Neural cell (in vitro differentiated cells): ENCODE measurements around the gene DIS3L2. TPM values are rescaled to one million over a fixed set of nuclear protein-coding genes. Genes with fewer than 3 reads are reported as not detected.

Experiments used
- H2AFZ ChIP-seq: fragments of 200-600, 300-800 bp; sonication (generic), shearing (Covaris generic); 2 replicates; pipeline ENCODE4 v1.6.0; 2014; ENCODE audit warnings: low read depth, mild to moderate bottlenecking, antibody characterized with exemption, low read length, moderate library complexity
- H3F3A ChIP-seq: fragments of 200-600 bp; shearing (Covaris generic); 2 replicates; pipeline ENCODE4 v1.6.1; 2016; ENCODE audit warnings: mild to moderate bottlenecking, moderate library complexity, mixed read lengths, antibody characterized with exemption, low read length; ENCODE audit not compliant: insufficient read depth, poor library complexity, severe bottlenecking
- H3K27ac ChIP-seq: fragments of 200-600, 300-800 bp; sonication (generic), shearing (Covaris generic); 2 replicates; pipeline ENCODE4 v1.5.1; 2014; ENCODE audit warnings: mild to moderate bottlenecking, low read length, moderate library complexity
- H3K27me3 ChIP-seq: fragments of 300-800, 200-600 bp; sonication (generic), shearing (Covaris generic); 2 replicates; pipeline ENCODE4 v1.6.0; 2014; ENCODE audit warnings: mild to moderate bottlenecking, low read depth, low read length, moderate library complexity; ENCODE audit not compliant: insufficient read depth
- H3K36me3 ChIP-seq: fragments of 300-800, 200-600 bp; sonication (generic), shearing (Covaris generic); 2 replicates; pipeline ENCODE4 v1.5.1; 2014; ENCODE audit warnings: mild to moderate bottlenecking, antibody characterized with exemption, low read length, moderate library complexity; ENCODE audit not compliant: insufficient read depth
- H3K4me2 ChIP-seq: fragments of 300-800, 200-600 bp; sonication (generic), shearing (Covaris generic); 2 replicates; pipeline ENCODE4 v1.6.0; 2014; ENCODE audit warnings: mild to moderate bottlenecking, low read length
- H3K4me3 ChIP-seq: fragments of 300-800, 200-600 bp; sonication (generic), shearing (Covaris generic); 2 replicates; pipeline ENCODE4 v1.5.1; 2014; ENCODE audit warnings: mild to moderate bottlenecking, low read length, moderate library complexity
- H3K79me2 ChIP-seq: fragments of 200-600 bp; shearing (Covaris generic); replicated peaks from 2 replicates; pipeline ENCODE4 v1.6.0; 2014; ENCODE audit warnings: mild to moderate bottlenecking, low read length, moderate library complexity; ENCODE audit not compliant: insufficient read depth
- H3K9ac ChIP-seq: fragments of 300-800, 200-600 bp; sonication (generic), shearing (Covaris generic); 2 replicates; pipeline ENCODE4 v1.6.1; 2016; ENCODE audit warnings: mild to moderate bottlenecking, low read length, mixed read lengths
- H3K9me2 ChIP-seq: fragments of 200-600 bp; shearing (Covaris generic); 2 replicates; pipeline ENCODE4 v1.6.1; 2016; ENCODE audit warnings: mild to moderate bottlenecking, low read length, mixed read lengths; ENCODE audit not compliant: insufficient read depth
- H3K9me3 ChIP-seq: fragments of 200-600, 300-800 bp; sonication (generic), shearing (Covaris generic); 2 replicates; pipeline ENCODE4 v1.6.1; 2016; ENCODE audit warnings: mild to moderate bottlenecking, mixed run types, low read length, moderate library complexity, mixed read lengths
- H4K20me1 ChIP-seq: fragments of 200-600 bp; shearing (Covaris generic); 2 replicates; pipeline ENCODE4 v1.6.1; 2016; ENCODE audit warnings: mild to moderate bottlenecking, mixed run types; ENCODE audit not compliant: insufficient read depth
- EP300 ChIP-seq: fragments of 450-650 bp; conservative IDR thresholded peaks from 2 replicates; pipeline ENCODE4 v1.6.1; 2014; ENCODE audit warnings: antibody characterized with exemption, mild to moderate bottlenecking, moderate library complexity; ENCODE audit not compliant: poor library complexity, severe bottlenecking
- EZH2 ChIP-seq: fragments of 200-600, 300-800 bp; shearing (Covaris generic), sonication (generic); IDR thresholded peaks from 2 replicates; pipeline ENCODE4 v1.6.1; 2014; ENCODE audit warnings: antibody characterized with exemption, low read length, borderline replicate concordance, mild to moderate bottlenecking; ENCODE audit not compliant: insufficient read depth, poor library complexity, severe bottlenecking
- MXI1 ChIP-seq: fragments of 450-650 bp; conservative IDR thresholded peaks from 2 replicates; pipeline ENCODE4 v1.6.1; 2014; ENCODE audit warnings: antibody characterized with exemption, mild to moderate bottlenecking; ENCODE audit not compliant: poor library complexity, severe bottlenecking
- POLR2AphosphoS5 ChIP-seq: IDR thresholded peaks from 2 replicates; pipeline ENCODE4 v1.6.1; 2012
- RAD21 ChIP-seq: fragments of 450-650 bp; conservative IDR thresholded peaks from 2 replicates; pipeline ENCODE4 v1.6.1; 2014; ENCODE audit warnings: antibody characterized with exemption, mild to moderate bottlenecking, moderate library complexity
- SMC3 ChIP-seq: fragments of 450-650 bp; conservative IDR thresholded peaks from 2 replicates; pipeline ENCODE4 v1.6.1; 2014; ENCODE audit warnings: antibody characterized with exemption, mild to moderate bottlenecking, moderate library complexity; ENCODE audit not compliant: poor library complexity
- TAF1 ChIP-seq: IDR thresholded peaks from 2 replicates; pipeline ENCODE4 v1.6.1; 2012; ENCODE audit warnings: low read depth
- polyA plus RNA-seq: library from polyadenylated mRNA; depleted of rRNA; stranded (reverse); fragments of >200 nt; gene quantifications from 2 replicates; pipeline ENCODE4 v1.2.3, GENCODE V29; 2014
- TF ChIP-seq, protein P1 (sequence below): IDR thresholded peaks from 2 replicates; pipeline ENCODE4 v1.6.1; 2012; ENCODE audit warnings: borderline replicate concordance
- TF ChIP-seq, protein P2 (sequence below): fragments of 450-650 bp; IDR thresholded peaks from 2 replicates; pipeline ENCODE4 v1.5.1; 2014; ENCODE audit warnings: antibody characterized with exemption, mild to moderate bottlenecking, moderate library complexity; ENCODE audit not compliant: poor library complexity, severe bottlenecking

DIS3L2 gene
- polyA plus RNA-seq, 1 donor from 2014 or later = 20.0 TPM

DNA sequence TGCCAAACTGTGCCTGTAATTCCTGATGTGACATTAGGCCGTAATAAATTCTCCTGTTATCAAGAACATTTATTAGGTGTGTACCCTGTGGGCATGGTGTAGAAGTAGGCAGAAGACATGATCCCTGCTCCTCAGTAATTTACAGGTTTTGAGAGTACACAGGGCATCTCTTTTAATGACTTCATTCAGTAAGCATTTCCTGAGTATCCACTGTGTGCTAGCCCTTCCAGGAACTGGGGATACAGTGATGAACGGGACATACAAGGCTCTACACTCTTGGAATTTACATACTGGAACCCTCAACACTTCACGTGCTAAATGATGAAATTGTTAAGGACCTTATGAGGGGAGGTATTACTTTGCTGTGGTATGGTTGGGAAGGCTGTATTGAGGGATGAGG, 30.2 kb downstream of the DIS3L2 start:
- no peaks in the 10 kb centered on the region for H3K9me2 ChIP-seq
- H2AFZ ChIP-seq = no peak overlapping the region
- no peaks in the 10 kb centered on the region for H4K20me1 ChIP-seq
- no peaks in the 10 kb centered on the region for H3K27me3 ChIP-seq
- H3K36me3 ChIP-seq = no peaks in the 10 kb centered on the region
- no peaks in the 10 kb centered on the region for H3K9me3 ChIP-seq
- H3K79me2 ChIP-seq = no peaks in the 10 kb centered on the region
- H3K27ac ChIP-seq = no peak overlapping the region
- no peak overlapping the region for H3K4me3 ChIP-seq
- H3F3A ChIP-seq = no peaks in the 10 kb centered on the region
- H3K4me2 ChIP-seq = no peak overlapping the region
- TF ChIP-seq RAD21 (no peak), EZH2 (no peak), SMC3 (no peak), MXI1 (no peak), EP300 (no peak), POLR2AphosphoS5 (no peak), TAF1 (no peak)
- TF ChIP-seq, protein P1, sequence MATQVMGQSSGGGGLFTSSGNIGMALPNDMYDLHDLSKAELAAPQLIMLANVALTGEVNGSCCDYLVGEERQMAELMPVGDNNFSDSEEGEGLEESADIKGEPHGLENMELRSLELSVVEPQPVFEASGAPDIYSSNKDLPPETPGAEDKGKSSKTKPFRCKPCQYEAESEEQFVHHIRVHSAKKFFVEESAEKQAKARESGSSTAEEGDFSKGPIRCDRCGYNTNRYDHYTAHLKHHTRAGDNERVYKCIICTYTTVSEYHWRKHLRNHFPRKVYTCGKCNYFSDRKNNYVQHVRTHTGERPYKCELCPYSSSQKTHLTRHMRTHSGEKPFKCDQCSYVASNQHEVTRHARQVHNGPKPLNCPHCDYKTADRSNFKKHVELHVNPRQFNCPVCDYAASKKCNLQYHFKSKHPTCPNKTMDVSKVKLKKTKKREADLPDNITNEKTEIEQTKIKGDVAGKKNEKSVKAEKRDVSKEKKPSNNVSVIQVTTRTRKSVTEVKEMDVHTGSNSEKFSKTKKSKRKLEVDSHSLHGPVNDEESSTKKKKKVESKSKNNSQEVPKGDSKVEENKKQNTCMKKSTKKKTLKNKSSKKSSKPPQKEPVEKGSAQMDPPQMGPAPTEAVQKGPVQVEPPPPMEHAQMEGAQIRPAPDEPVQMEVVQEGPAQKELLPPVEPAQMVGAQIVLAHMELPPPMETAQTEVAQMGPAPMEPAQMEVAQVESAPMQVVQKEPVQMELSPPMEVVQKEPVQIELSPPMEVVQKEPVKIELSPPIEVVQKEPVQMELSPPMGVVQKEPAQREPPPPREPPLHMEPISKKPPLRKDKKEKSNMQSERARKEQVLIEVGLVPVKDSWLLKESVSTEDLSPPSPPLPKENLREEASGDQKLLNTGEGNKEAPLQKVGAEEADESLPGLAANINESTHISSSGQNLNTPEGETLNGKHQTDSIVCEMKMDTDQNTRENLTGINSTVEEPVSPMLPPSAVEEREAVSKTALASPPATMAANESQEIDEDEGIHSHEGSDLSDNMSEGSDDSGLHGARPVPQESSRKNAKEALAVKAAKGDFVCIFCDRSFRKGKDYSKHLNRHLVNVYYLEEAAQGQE = no peak
- TF ChIP-seq, protein P2, sequence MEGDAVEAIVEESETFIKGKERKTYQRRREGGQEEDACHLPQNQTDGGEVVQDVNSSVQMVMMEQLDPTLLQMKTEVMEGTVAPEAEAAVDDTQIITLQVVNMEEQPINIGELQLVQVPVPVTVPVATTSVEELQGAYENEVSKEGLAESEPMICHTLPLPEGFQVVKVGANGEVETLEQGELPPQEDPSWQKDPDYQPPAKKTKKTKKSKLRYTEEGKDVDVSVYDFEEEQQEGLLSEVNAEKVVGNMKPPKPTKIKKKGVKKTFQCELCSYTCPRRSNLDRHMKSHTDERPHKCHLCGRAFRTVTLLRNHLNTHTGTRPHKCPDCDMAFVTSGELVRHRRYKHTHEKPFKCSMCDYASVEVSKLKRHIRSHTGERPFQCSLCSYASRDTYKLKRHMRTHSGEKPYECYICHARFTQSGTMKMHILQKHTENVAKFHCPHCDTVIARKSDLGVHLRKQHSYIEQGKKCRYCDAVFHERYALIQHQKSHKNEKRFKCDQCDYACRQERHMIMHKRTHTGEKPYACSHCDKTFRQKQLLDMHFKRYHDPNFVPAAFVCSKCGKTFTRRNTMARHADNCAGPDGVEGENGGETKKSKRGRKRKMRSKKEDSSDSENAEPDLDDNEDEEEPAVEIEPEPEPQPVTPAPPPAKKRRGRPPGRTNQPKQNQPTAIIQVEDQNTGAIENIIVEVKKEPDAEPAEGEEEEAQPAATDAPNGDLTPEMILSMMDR = no peak
- no peak overlapping the region for H3K9ac ChIP-seq

DNA sequence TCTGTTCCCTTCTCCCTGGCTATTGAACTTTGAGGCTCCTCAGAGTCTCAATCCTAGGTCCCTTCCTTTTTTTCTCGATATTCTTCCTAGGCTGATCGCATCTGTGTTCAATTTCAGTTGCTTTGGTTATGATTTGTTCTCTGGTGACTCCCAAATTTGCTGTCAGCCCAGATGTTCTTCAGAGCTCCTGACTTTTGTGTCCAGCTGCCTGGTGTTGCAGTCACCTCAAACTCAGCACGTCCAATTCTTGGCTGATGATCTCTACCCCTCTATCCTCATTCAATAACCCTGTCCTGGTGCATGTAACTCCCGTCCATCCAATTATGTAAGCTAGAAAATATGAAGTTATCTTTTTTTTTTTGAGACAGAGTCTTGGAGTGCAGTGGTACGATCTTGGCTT, 31.4 kb downstream of the DIS3L2 start:
- no peak overlapping the region for H2AFZ ChIP-seq
- no peak overlapping the region for H3K4me3 ChIP-seq
- TF ChIP-seq, protein P1 = no peak
- TF ChIP-seq EZH2 (no peak), POLR2AphosphoS5 (no peak), EP300 (no peak), SMC3 (no peak), TAF1 (no peak), MXI1 (no peak), RAD21 (no peak)
- TF ChIP-seq, protein P2 = no peak
- H3F3A ChIP-seq = no peaks in the 10 kb centered on the region
- H3K9me3 ChIP-seq = no peaks in the 10 kb centered on the region
- H3K27ac ChIP-seq = no peak overlapping the region
- H3K36me3 ChIP-seq = no peaks in the 10 kb centered on the region
- H3K9ac ChIP-seq = no peak overlapping the region
- H3K4me2 ChIP-seq = no peak overlapping the region
- no peaks in the 10 kb centered on the region for H3K9me2 ChIP-seq
- H3K27me3 ChIP-seq = no peaks in the 10 kb centered on the region
- no peaks in the 10 kb centered on the region for H4K20me1 ChIP-seq
- H3K79me2 ChIP-seq = no peaks in the 10 kb centered on the region
